NCI-H82 treated with DMSO at 0.1 percent for 48 hours (cell line): Measurements from ENCODE around the gene SRD5A3.
"Not testable (repeated sequence)": the region's sequence is repeated elsewhere in the genome, so short reads cannot be mapped to it uniquely, and the experiment has no call there.

Experiments used
- DNase-seq: peaks from one replicate; lab custom pipeline; 2025; ENCODE audit not compliant: unreplicated experiment; lab: John Stamatoyannopoulos, UW

SRD5A3 gene

GRCh38 chr4:55345054-55345453 is 988 bp upstream of the SRD5A3 start:
- no peak for DNase-seq

DNA sequence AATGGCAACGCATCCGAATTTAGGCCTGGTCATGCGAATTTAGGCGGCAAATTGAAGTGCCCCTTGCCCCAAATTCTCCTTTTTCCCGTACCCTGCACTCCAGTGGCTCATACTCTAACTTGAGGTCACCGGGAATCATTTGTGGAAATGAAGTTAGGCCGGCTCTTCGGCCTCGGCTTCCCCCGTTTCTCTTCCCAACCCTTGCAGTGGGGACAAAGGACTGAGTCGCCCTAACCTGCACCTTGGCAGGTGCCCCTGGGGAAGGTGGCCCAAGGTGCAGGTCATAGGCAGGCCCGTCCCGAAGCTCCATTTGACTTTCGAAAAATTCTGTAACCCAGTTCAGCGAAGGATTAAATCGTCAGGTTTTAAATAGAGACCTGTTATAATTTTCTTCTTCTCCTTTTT is 811 bp downstream of the SRD5A3 start:
- no peak for DNase-seq

GRCh38 chr4:55347610-55348228 is 1.7 kb downstream of the SRD5A3 start:
- DNase-seq, result no peak

GRCh38 chr4:55348466-55348865 is 2.4 kb downstream of the SRD5A3 start:
- DNase-seq, result no peak

- DNase-seq, result not testable (repeated sequence)
Measured at GRCh38 chr4:55350870-55351269, 4.8 kb downstream of the SRD5A3 start.

DNA sequence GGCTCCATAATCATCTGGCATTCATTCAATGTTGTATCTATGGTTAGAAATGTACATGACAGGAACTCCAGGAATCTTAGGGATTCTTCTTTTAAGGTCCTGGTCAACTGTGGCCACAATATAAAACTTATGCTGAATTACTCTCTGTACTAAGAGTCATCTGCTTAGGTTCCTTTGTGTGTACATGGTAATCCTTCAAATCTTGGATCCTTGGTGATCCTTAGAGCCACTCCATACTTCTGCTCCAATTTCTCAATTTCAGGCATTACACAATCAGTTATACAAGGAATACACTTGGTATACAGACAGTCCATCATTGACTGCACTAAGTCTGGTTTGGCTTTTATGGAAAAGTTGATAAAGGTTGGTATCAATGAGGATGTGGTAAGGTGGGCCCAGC is 5.8 kb downstream of the SRD5A3 start:
- DNase-seq, result no peak

DNA sequence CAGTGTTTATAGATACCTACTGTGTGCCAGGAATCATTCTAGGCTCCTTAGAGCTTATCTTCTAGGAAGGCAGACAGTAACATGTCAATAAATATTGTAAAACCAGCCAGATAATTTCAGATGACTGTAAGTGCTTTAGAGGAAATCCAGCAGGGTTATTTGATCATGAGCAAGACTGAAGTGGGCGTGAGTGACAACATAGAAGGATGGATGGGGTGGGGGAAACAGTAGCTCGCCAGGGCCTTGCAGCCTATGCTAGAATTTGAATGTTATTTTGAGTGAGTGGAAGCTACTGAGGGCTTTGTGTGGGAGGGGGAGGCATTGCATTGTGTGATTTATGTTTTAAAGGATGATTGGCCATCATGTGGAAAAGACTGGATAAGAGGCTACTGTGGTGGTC is 6.7 kb downstream of the SRD5A3 start:
- no peak for DNase-seq

GRCh38 chr4:55353228-55353747 is 7.2 kb downstream of the SRD5A3 start:
- not testable (repeated sequence) for DNase-seq

GRCh38 chr4:55354648-55355047 is 8.6 kb downstream of the SRD5A3 start:
- DNase-seq, result no peak

DNA sequence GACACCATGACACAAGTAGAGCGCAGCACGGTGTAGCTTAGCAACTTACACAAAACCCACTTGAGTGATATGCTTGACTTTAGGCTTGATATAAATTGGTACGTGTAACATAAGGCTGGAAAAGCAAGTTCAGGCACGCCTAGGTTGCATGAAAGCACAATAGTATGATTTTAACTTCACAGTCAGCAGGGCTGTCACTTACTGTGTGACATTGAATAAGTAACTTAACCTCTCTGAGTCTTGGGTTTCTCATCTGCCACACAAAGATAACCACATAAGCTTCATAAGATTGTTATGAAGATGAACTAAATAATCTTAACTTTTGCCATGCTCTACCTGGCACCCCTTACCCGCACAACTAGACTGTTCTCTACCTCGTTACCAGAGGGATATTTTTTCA is 9.5 kb downstream of the SRD5A3 start:
- DNase-seq, result no peak

DNA sequence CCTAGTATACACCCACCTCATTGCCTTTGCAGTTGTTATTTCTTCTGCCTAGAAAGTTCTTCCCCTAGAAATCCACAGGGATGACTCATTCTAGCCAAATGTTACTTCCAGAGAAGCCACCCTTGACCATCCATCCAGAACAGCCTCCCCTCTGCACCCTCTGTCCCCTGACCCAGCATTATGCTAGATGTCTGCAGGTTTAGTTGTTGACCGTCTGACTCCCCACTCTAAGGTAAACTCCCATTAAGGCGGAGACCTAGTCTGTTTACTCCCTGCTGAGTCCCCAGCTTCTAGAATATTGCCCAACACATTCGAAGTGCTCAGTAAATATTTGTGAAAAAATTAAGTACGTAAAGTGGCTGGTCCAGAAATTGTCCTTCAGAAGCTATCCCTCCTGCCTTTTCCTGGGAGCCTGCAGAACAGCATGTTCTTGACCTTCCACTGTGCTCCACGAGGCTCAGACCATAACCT is 11.0 kb downstream of the SRD5A3 start:
- no peak for DNase-seq

DNA sequence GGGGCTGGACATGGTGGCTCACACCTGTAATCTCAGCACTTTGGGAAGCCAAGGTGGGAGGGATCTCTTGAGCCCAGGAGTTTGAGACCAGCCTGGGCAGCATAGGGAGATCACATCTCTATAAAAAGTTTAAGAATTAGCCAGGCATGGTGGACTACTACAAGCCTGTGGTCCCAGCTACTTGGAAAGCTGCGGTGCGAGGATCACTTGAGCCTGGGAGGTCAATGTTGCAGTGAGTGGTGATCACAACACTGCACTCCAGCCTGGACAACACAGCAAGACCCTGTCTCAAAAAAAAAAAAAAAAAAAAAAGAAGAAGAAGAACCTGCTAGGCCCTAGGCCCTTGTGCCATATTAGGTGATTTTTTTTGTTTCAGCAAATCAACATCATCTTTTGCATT is 12.2 kb downstream of the SRD5A3 start:
- no peak for DNase-seq

GRCh38 chr4:55358668-55359067 is 12.6 kb downstream of the SRD5A3 start:
- no peak for DNase-seq

- DNase-seq, result no peak
Measured at GRCh38 chr4:55359397-55359916, 13.4 kb downstream of the SRD5A3 start.

DNA sequence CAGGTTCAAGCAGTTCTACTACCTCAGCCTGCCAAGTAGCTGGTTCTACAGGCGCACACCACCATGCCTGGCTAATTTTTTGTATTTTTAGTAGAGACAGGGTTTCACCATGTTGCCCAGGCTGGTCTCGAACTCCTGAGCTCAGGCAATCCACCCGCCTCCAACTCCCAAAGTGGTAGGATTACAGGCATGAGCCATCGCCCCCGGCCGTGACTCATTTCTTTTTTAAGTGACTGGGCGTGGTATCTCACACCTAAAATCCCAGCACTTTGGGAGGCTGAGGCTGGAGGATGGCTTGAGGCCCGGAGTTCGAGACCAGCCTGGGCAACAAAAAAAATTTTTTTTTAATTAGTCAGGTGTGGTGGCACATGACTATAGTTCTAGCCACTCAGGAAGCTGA is 16.9 kb downstream of the SRD5A3 start:
- DNase-seq, result not testable (repeated sequence)

GRCh38 chr4:55363691-55364351 is 17.8 kb downstream of the SRD5A3 start:
- no peak for DNase-seq

GRCh38 chr4:55364691-55365344 is 18.8 kb downstream of the SRD5A3 start:
- DNase-seq, result no peak

DNA sequence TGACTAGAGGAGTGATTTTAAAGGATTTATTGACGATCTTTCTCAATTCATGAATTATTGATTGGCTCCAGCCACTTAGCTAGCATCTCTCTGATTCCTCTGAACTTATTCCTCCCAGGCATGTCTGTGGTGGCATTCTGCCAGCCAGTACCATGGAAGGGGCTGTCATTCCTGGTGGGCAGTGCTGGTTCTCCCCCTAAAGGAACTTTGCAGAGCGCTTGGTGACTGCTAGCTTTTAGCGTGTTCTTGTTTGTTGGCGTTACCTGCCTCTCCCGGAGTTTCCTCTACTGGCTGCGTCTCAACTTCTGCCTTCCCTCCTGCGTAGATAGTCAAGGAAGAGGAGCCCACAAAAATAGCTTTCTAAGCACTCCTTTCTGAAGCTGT is 19.3 kb downstream of the SRD5A3 start:
- DNase-seq, result no peak

DNA sequence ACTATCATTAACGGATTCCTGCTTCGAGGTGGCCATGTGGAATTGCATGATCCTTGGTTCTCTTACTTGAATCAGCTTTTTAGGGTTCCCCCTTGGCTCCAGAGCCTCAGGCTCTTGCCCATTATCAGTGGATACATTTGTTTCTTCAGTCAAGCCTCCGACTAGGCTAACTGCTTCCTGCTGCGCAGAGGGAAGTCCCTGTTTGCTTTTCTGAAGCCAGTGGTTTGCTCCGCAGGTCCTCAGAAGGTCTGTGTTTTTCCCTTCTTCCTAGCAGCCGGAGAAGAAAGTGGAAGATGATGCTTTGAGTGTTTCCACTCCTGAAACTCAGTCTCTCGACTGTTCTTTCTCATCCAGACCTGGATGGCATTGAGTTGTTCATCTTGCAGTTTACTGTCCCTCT is 20.6 kb downstream of the SRD5A3 start:
- DNase-seq, result no peak

DNA sequence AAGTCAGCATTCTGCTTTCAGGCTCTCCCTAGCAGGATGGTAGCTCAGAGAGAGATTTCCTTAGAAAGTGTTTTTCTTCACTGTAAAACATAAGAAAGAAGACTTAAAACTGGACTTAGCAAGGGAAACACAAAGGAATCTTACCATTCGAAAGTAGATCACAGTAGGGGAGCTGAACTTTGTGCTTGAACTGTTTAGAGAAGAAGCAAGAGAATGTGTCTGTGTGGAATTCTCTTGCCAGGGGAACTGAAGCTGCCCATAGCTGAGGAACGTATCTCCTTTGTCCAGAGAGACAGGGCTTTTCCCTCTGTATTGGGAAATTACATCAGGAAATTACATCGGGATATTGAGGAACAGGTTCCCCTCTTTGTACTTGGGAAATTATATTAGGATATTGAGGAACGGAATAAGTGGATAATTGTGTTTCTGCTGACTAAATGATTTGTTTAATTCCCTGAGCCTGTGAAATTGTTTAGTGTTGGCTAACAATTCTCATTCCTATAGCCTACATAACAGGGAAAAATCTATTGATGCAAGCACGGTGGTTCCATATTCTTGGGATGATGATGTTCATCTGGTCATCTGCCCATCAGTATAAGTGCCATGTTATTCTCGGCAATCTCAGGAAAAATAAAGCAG is 21.2 kb downstream of the SRD5A3 start:
- DNase-seq, result no peak

DNA sequence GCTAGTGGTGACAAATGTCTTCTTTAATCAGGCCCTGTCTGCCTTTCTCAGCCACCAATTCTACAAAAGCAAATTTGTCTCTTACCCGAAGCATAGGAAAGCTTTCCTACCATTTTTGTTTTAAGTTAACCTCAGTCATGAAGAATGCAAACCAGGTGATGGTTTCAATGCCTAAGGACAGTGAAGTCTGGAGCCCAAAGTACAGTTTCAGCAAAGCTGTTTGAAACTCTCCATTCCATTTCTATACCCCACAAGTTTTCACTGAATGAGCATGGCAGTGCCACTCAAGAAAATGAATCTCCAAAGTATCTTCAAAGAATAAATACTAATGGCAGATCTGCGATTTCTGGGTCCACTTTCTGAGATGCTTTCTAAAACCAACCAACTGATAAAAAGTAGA is 23.9 kb downstream of the SRD5A3 start:
- no peak for DNase-seq
